Keratinocyte (primary cell): ENCODE data around the gene ZC3H10. TPM values are rescaled to one million over a fixed set of nuclear protein-coding genes. Genes with fewer than 3 reads are reported as not detected.

ENCODE experiments used
- DNase-seq: peaks from one replicate; pipeline ENCODE4 v3.0.0-alpha.2; 2011; ENCODE audit warnings: low read depth, missing footprints, low spot score
- FAIRE-seq: peaks from 2 replicates; lab custom pipeline; 2011; peaks lifted over from hg19 to GRCh38; lab: Jason Lieb, UNC
- H2AFZ ChIP-seq: 2 replicates; pipeline ENCODE4 v1.6.0; 2012; ENCODE audit warnings: low read length, control low read depth, inconsistent platforms; ENCODE audit not compliant: control insufficient read depth
- H3K27ac ChIP-seq: 2 replicates; pipeline ENCODE4 v1.5.1; 2011; ENCODE audit warnings: low read length; ENCODE audit not compliant: control insufficient read depth, insufficient read depth
- H3K27me3 ChIP-seq: 3 replicates; pipeline ENCODE4 v1.6.0; 2011; ENCODE audit warnings: low read length; ENCODE audit not compliant: control insufficient read depth, insufficient read depth; ENCODE audit errors: extremely low read depth
- H3K36me3 ChIP-seq, 2 experiments: 2 replicates in 1 of 2; 3 replicates in 1 of 2; pipeline ENCODE4 v1.5.1; 2011; ENCODE audit warnings: low read length in 2 of 2, mild to moderate bottlenecking in 1 of 2; ENCODE audit not compliant: control insufficient read depth in 2 of 2, insufficient read depth in 2 of 2; ENCODE audit errors: extremely low read depth in 1 of 2
- H3K4me1 ChIP-seq: 3 replicates; pipeline ENCODE4 v1.5.1; 2011; ENCODE audit warnings: low read length; ENCODE audit not compliant: control insufficient read depth, insufficient read depth; ENCODE audit errors: extremely low read depth
- H3K4me2 ChIP-seq: 3 replicates; pipeline ENCODE4 v1.6.0; 2011; ENCODE audit warnings: low read depth, low read length; ENCODE audit not compliant: control insufficient read depth, insufficient read depth; ENCODE audit errors: extremely low read depth
- H3K4me3 ChIP-seq, 3 experiments: fragments of 200-600 bp in 1 of 3; sonication (generic) in 1 of 3; 2 replicates in 2 of 3; 3 replicates in 1 of 3; pipeline ENCODE4 v1.5.1; 2011 to 2016; ENCODE audit warnings: low read length in 3 of 3, mild to moderate bottlenecking in 3 of 3, control low read depth in 2 of 3, inconsistent platforms in 1 of 3, low read depth in 1 of 3, mixed read lengths in 1 of 3, mixed run types in 1 of 3, moderate library complexity in 1 of 3; ENCODE audit not compliant: control insufficient read depth in 2 of 3, insufficient read depth in 2 of 3; ENCODE audit errors: extremely low read depth in 1 of 3
- H3K79me2 ChIP-seq: 2 replicates; pipeline ENCODE4 v1.6.0; 2012; ENCODE audit warnings: low read length; ENCODE audit not compliant: control insufficient read depth, insufficient read depth
- H3K9ac ChIP-seq: 3 replicates; pipeline ENCODE4 v1.6.0; 2011; ENCODE audit warnings: low read length; ENCODE audit not compliant: control insufficient read depth, insufficient read depth; ENCODE audit errors: extremely low read depth
- H3K9me1 ChIP-seq: 3 replicates; pipeline ENCODE4 v1.6.0; 2011; ENCODE audit warnings: low read length; ENCODE audit not compliant: control insufficient read depth, insufficient read depth; ENCODE audit errors: extremely low read depth
- H3K9me3 ChIP-seq: 2 replicates; pipeline ENCODE4 v1.5.1; 2012; ENCODE audit warnings: low read depth, low read length; ENCODE audit not compliant: control insufficient read depth
- H4K20me1 ChIP-seq: 3 replicates; pipeline ENCODE4 v1.6.0; 2011; ENCODE audit warnings: low read length; ENCODE audit not compliant: control insufficient read depth, insufficient read depth; ENCODE audit errors: extremely low read depth
- CTCF ChIP-seq, 3 experiments: IDR thresholded peaks in 1 of 3; conservative IDR thresholded peaks in 1 of 3; optimal IDR thresholded peaks in 1 of 3; 2 replicates in 2 of 3; 3 replicates in 1 of 3; pipeline versions ENCODE3 to v1.5.1; 2011; ENCODE audit warnings: low read length in 3 of 3, mild to moderate bottlenecking in 3 of 3, moderate library complexity in 2 of 3, control low read depth in 1 of 3, inconsistent platforms in 1 of 3; ENCODE audit not compliant: insufficient read depth in 2 of 3; ENCODE audit errors: extremely low read depth in 1 of 3
- EZH2 ChIP-seq: IDR thresholded peaks from one replicate; pipeline ENCODE4 v1.6.1; 2012; ENCODE audit warnings: inconsistent platforms, mild to moderate bottlenecking, low read length, moderate library complexity
- dilution Hi-C: fragments of 300-500 bp; cut with MboI; formaldehyde crosslinking; loops from one replicate; pipeline ENCODE4 v1.7.0; 2020; ENCODE audit warnings: low sequenced_read_pairs; ENCODE audit not compliant: extremely low pct_ligation_motif_present
- polyA plus RNA-seq, 5 experiments: library from polyadenylated mRNA; depleted of rRNA in 3 of 5; stranded (reverse) in 3 of 5; stranded (forward) in 1 of 5; unstranded in 1 of 5; fragments of >200 nt; gene quantifications; 1 replicate in 1 of 5; 2 replicates in 3 of 5; 3 replicates in 1 of 5; pipeline versions ENCODE4 v1.2.1 to v1.2.3, GENCODE V29; 2011 to 2012; ENCODE audit warnings: missing spikeins in 2 of 5, low read depth in 1 of 5, low replicate concordance in 1 of 5

ZC3H10 gene
- polyA plus RNA-seq, 1 donor (not counting 4 experiments of a cell fraction or from before 2014, with no cell fraction given), result 0.85 TPM

- DNase-seq (no peak), FAIRE-seq (no peak)
- no peaks in the 10 kb centered on the region for H3K9me1 ChIP-seq
- dilution Hi-C loops, result no loop called here
- peaks cover 28% of the 10 kb centered on the region for H3K79me2 ChIP-seq
- peaks cover 26% of the 10 kb centered on the region for H3K4me1 ChIP-seq
- H3K9ac ChIP-seq, result no peak overlapping the region
- no peak overlapping the region for H3K4me2 ChIP-seq
- H3K9me3 ChIP-seq, result no peaks in the 10 kb centered on the region
- TF ChIP-seq CTCF (optimal IDR thresholded peaks at IDR 0.05 in 1 of 3, IDR thresholded peaks at IDR 0.05 in 1 of 3, conservative IDR thresholded peaks at IDR 0.05 in 1 of 3; ENCODE audit: extremely low read depth in 1 of 3, insufficient read depth in 2 of 3, low read length in 3 of 3) (no peak), EZH2 (no peak)
- H3K36me3 ChIP-seq, result peaks cover 34 to 38% of the 10 kb centered on the region in 2 experiments
- H4K20me1 ChIP-seq, result peaks cover 21% of the 10 kb centered on the region
- H3K27me3 ChIP-seq, result no peaks in the 10 kb centered on the region
- H2AFZ ChIP-seq, result no peak overlapping the region
- H3K4me3 ChIP-seq, result no peak overlapping the region
- no peak overlapping the region for H3K27ac ChIP-seq
These were observed 43.8 kb downstream of the ZC3H10 start for GRCh38 chr12:56161690-56162351.

GRCh38 chr12:56162468-56163290, 44.6 kb downstream of the ZC3H10 start:
- H3K36me3 ChIP-seq, result peaks cover 37 to 43% of the 10 kb centered on the region in 2 experiments
- peaks cover 21% of the 10 kb centered on the region for H4K20me1 ChIP-seq
- H3K79me2 ChIP-seq, result peaks cover 28% of the 10 kb centered on the region
- FAIRE-seq, result no peak
- TF ChIP-seq EZH2, result no peak
- no peak for TF ChIP-seq CTCF (optimal IDR thresholded peaks at IDR 0.05 in 1 of 3, IDR thresholded peaks at IDR 0.05 in 1 of 3, conservative IDR thresholded peaks at IDR 0.05 in 1 of 3; ENCODE audit: extremely low read depth in 1 of 3, insufficient read depth in 2 of 3, low read length in 3 of 3)
- no peak overlapping the region for H2AFZ ChIP-seq
- no peaks in the 10 kb centered on the region for H3K27me3 ChIP-seq
- H3K9me3 ChIP-seq, result no peaks in the 10 kb centered on the region
- DNase-seq, result no peak
- no peak overlapping the region for H3K27ac ChIP-seq
- no peak overlapping the region for H3K9ac ChIP-seq
- dilution Hi-C loops, result no loop called here
- peaks cover 22% of the 10 kb centered on the region for H3K4me1 ChIP-seq
- H3K4me2 ChIP-seq, result no peak overlapping the region
- H3K9me1 ChIP-seq, result no peaks in the 10 kb centered on the region
- H3K4me3 ChIP-seq, result no peak overlapping the region
